Limb (tissue), 2 donors: Measurements from ENCODE around the gene ANO9.

Experiments
- DNase-seq, 2 donors: peaks; one replicate each; pipeline ENCODE4 v3.0.0-alpha.2; 2016; ENCODE audit errors: extremely low spot score in 2 of 2

The ANO9 gene

DNA sequence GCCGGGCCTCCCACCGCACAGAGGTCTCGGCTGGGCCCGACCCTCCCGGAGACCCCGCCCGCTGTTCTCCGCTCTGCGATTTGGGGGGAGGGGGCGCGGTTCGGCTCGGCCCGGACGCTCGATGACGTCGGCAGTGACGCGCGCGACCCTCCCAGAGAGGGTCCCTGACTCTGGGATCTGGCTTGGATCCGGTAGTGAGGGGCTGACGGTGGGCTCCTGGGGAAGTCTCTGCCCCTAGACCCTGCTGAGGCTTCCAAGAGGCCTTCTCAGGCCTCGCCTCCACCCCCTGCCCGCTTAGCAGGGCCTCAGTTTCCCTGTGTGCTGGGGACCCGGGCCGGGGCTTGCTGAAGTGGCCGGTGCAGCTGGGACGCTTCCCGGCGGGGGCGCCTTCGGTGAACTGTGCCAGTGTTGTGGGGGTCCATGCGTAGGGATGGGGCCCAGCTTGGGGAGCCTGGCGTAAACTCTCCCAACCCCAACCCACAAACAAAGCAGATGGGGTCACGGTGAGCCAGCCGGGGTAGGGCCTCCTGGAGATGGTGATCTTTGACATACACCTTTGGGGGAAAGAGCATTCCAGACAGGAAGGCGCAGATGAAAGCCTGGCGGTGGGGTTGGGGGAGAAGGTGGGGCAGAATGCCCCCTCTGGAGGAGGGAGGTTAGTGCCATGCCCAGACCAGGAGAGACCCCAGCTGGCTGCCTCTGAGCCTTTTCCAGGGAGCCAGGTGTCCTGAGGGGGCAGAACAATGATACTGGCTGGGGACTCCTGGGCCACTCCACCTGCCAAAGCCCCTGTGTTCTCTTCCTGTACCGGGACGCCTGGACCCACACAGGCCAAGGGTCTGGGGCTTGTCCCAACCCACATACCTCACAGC lies 71.5 kb downstream of the ANO9 start:
- peak in 1 of 2 donors; percentile 86 for DNase-seq

DNA sequence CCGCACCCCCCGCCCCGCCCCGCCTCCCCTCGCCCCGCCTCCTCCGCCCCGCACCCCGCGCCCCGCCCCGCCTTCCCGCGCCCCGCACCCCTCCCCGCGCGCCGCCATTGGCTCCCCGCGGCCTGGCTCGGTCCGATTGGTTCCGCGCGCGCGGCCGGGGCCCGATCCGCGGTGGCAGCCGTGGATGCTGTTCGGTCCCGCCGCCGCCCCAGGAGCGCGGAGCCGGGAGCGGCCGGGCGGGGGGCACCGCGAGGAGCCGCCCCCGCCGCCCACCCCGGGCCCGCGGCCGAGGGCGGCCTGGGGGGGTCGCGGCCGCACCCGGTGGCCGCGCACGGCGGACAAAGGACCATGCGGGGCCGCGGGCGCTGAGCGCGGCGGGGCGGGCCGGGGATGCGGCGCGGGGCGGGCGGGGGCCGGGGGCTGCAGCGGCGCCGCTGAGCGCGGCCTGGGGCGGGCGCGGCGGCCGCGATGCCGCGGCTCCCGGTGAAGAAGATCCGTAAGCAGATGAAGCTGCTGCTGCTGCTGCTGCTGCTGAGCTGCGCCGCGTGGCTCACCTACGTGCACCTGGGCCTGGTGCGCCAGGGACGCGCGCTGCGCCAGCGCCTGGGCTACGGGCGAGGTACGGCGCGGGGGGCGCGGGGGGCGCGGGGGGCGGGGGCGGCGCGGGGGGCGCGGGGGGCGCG lies 72.3 kb downstream of the ANO9 start, which contains the start of gene B4GALNT4:
Gene B4GALNT4 (plus strand): TSS at position 164 of the 683 bp plus-strand sequence. CDS start 305 bp downstream, at position 469.
- peak in 1 of 2 donors; percentile 87 for DNase-seq

DNA sequence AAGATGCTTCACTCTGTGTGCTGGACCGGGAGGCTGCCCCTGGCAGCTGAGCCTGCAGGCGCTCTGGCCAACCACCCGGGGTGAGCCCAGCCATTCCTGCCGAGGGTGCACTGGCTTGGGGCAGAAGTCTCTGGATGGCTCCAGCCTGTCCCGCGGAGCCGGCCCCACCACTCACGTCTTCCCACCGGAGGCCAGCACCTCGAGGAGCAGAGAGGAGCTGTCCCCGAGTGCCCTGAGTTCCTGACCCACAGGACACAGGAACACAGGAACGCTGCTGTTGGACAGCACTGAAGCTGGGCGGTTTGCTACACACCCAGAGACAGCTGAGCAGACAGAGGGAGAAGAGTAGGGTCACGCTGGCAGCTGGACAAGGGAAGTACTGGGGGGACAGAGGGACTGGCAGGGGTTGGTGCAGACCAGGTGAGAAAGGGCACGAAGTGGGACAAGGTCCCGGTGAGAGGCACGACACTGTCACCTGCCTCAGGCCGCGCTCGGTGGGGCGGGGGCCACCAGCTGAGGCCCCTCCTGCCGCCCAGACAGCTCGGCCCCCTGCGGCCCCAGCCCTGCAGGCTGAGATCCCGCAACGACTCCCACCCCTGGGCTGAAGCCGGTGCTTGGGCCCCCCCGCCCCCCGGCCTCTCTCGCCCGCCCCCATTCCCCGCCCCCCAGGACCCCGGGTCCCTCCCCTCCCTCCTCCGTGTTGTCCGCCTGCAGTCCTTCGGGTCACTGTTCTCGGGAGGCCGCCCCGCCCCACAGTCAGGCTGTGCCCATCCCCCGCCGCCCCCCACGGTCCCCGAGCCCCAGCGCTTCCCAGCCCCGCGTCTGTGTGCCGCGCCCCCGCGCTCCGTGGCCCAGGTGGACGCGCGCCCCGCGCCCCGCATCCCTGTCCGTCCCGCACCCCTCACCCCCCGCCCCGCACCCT lies 73.1 kb downstream of the ANO9 start:
- no peak for DNase-seq

DNA sequence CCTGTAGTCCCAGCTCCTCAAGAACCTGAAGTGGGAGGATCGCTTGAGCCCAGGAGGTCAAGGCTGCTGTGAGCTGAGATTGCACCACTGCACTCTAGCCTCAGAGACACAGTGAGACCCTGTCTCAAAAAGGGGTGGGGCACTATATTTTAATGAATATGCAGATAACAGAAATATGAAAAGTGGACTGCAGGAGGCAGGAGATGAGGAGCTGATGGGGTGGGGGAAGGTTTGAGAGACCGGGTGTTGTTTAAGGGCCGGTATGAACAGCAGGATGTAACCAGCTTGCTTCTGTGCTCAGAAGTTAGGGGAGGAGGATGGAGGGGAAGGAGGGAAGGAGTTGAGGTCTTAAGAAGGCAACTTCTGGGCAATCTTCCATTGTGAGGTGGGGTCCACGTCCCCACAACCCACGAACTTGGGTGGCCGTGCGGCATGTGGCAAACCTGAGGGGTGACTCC lies 73.8 kb downstream of the ANO9 start:
- no peak for DNase-seq
